Measurements from ENCODE around the gene CACNA1C. TPM values are rescaled to one million over a fixed set of nuclear protein-coding genes. Genes with fewer than 3 reads are reported as not detected.

Gene CACNA1C
- total and polyA plus RNA-seq, 4 donors, result 14.8 to 22.2 (median 18.3) TPM

- H3K27ac ChIP-seq (ENCODE audit: low read depth, low read length), result no peak overlapping the region
- H3K4me3 ChIP-seq (ENCODE audit: low read depth, low read length), result no peak overlapping the region
- no peaks in the 10 kb centered on the region for H3K4me1 ChIP-seq (ENCODE audit: control insufficient read depth, insufficient read depth, low read length)
- no peaks in the 10 kb centered on the region for H3K9me3 ChIP-seq (ENCODE audit: control insufficient read depth, insufficient read depth, low read length)
- 90% methylated on average over 17 of the region's 17 CpGs for WGBS (ENCODE audit: insufficient coverage)
- no peak for DNase-seq (ENCODE audit: low read depth in 4 of 6, low spot score in 6 of 6)
- H3K27me3 ChIP-seq (ENCODE audit: control insufficient read depth, insufficient read depth, low read length), result no peaks in the 10 kb centered on the region
- H3K36me3 ChIP-seq (ENCODE audit: control insufficient read depth, insufficient read depth, low read length), result peaks cover 56% of the 10 kb centered on the region
These were observed 616.0 kb downstream of the CACNA1C start for GRCh38 chr12:2668816-2669215.

- peaks cover 62% of the 10 kb centered on the region for H3K36me3 ChIP-seq (ENCODE audit: control insufficient read depth, insufficient read depth, low read length)
- 90% methylated on average over 6 of the region's 8 CpGs for WGBS (ENCODE audit: insufficient coverage)
These were observed 616.8 kb downstream of the CACNA1C start for GRCh38 chr12:2669560-2669959.

GRCh38 chr12:2672863-2673262 lies 620.1 kb downstream of the CACNA1C start:
- 95% methylated on average over 8 of the region's 10 CpGs for WGBS (ENCODE audit: insufficient coverage)
- no peak overlapping the region for H3K4me3 ChIP-seq (ENCODE audit: low read depth, low read length)
- DNase-seq (ENCODE audit: low read depth in 4 of 6, low spot score in 6 of 6), result no peak

More at GRCh38 chr12:2669560-2669959, 616.8 kb downstream of the CACNA1C start:
- H3K4me3 ChIP-seq (ENCODE audit: low read depth, low read length), result no peak overlapping the region
- H3K9me3 ChIP-seq (ENCODE audit: control insufficient read depth, insufficient read depth, low read length), result no peaks in the 10 kb centered on the region
- no peaks in the 10 kb centered on the region for H3K4me1 ChIP-seq (ENCODE audit: control insufficient read depth, insufficient read depth, low read length)
- H3K27me3 ChIP-seq (ENCODE audit: control insufficient read depth, insufficient read depth, low read length), result no peaks in the 10 kb centered on the region
- DNase-seq (ENCODE audit: low read depth in 4 of 6, low spot score in 6 of 6), result no peak
- H3K27ac ChIP-seq (ENCODE audit: low read depth, low read length), result no peak overlapping the region

GRCh38 chr12:2673966-2674810 lies 621.4 kb downstream of the CACNA1C start:
- Histone ChIP-seq H3K27me3 (ENCODE audit: control insufficient read depth, insufficient read depth, low read length) (no peaks in the 10 kb centered on the region), H3K4me1 (ENCODE audit: control insufficient read depth, insufficient read depth, low read length) (no peaks in the 10 kb centered on the region), H3K9me3 (ENCODE audit: control insufficient read depth, insufficient read depth, low read length) (no peaks in the 10 kb centered on the region), H3K27ac (ENCODE audit: low read depth, low read length) (no peak overlapping the region), H3K4me3 (ENCODE audit: low read depth, low read length) (no peak overlapping the region), H3K36me3 (ENCODE audit: control insufficient read depth, insufficient read depth, low read length) (peaks cover 49% of the 10 kb centered on the region)
- DNase-seq (ENCODE audit: low read depth in 4 of 6, low spot score in 6 of 6), result no peak
- WGBS (ENCODE audit: insufficient coverage), result 88% methylated on average over 15 of the region's 18 CpGs

More at GRCh38 chr12:2672863-2673262, 620.1 kb downstream of the CACNA1C start:
- Histone ChIP-seq H3K36me3 (ENCODE audit: control insufficient read depth, insufficient read depth, low read length) (peaks cover 48% of the 10 kb centered on the region), H3K9me3 (ENCODE audit: control insufficient read depth, insufficient read depth, low read length) (no peaks in the 10 kb centered on the region), H3K27ac (ENCODE audit: low read depth, low read length) (no peak overlapping the region), H3K4me1 (ENCODE audit: control insufficient read depth, insufficient read depth, low read length) (no peaks in the 10 kb centered on the region), H3K27me3 (ENCODE audit: control insufficient read depth, insufficient read depth, low read length) (no peaks in the 10 kb centered on the region)

- no peaks in the 10 kb centered on the region for H3K9me3 ChIP-seq (ENCODE audit: control insufficient read depth, insufficient read depth, low read length)
- DNase-seq (ENCODE audit: low read depth in 4 of 6, low spot score in 6 of 6), result no peak
- H3K27me3 ChIP-seq (ENCODE audit: control insufficient read depth, insufficient read depth, low read length), result no peaks in the 10 kb centered on the region
- 96% methylated on average over 6 of the region's 6 CpGs for WGBS (ENCODE audit: insufficient coverage)
- H3K4me3 ChIP-seq (ENCODE audit: low read depth, low read length), result no peak overlapping the region
- no peak overlapping the region for H3K27ac ChIP-seq (ENCODE audit: low read depth, low read length)
- no peaks in the 10 kb centered on the region for H3K4me1 ChIP-seq (ENCODE audit: control insufficient read depth, insufficient read depth, low read length)
- H3K36me3 ChIP-seq (ENCODE audit: control insufficient read depth, insufficient read depth, low read length), result peaks cover 52% of the 10 kb centered on the region
These were observed 623.0 kb downstream of the CACNA1C start for GRCh38 chr12:2675776-2676175.

- Histone ChIP-seq H3K4me3 (ENCODE audit: low read depth, low read length) (no peak overlapping the region), H3K9me3 (ENCODE audit: control insufficient read depth, insufficient read depth, low read length) (no peaks in the 10 kb centered on the region), H3K27me3 (ENCODE audit: control insufficient read depth, insufficient read depth, low read length) (no peaks in the 10 kb centered on the region), H3K27ac (ENCODE audit: low read depth, low read length) (no peak overlapping the region), H3K36me3 (ENCODE audit: control insufficient read depth, insufficient read depth, low read length) (peaks cover 54% of the 10 kb centered on the region), H3K4me1 (ENCODE audit: control insufficient read depth, insufficient read depth, low read length) (no peaks in the 10 kb centered on the region)
- WGBS (ENCODE audit: insufficient coverage), result 88% methylated on average over 18 of the region's 20 CpGs
- no peak for DNase-seq (ENCODE audit: low read depth in 4 of 6, low spot score in 6 of 6)
These were observed 624.5 kb downstream of the CACNA1C start for GRCh38 chr12:2677142-2677880.

GRCh38 chr12:2678426-2678825 lies 625.6 kb downstream of the CACNA1C start:
- no peak for DNase-seq (ENCODE audit: low read depth in 4 of 6, low spot score in 6 of 6)
- 65% methylated on average over 7 of the region's 11 CpGs for WGBS (ENCODE audit: insufficient coverage)
- H3K4me3 ChIP-seq (ENCODE audit: low read depth, low read length), result no peak overlapping the region
- H3K27ac ChIP-seq (ENCODE audit: low read depth, low read length), result no peak overlapping the region
- H3K36me3 ChIP-seq (ENCODE audit: control insufficient read depth, insufficient read depth, low read length), result peaks cover 58% of the 10 kb centered on the region
- H3K4me1 ChIP-seq (ENCODE audit: control insufficient read depth, insufficient read depth, low read length), result no peaks in the 10 kb centered on the region
- H3K27me3 ChIP-seq (ENCODE audit: control insufficient read depth, insufficient read depth, low read length), result no peaks in the 10 kb centered on the region
- no peaks in the 10 kb centered on the region for H3K9me3 ChIP-seq (ENCODE audit: control insufficient read depth, insufficient read depth, low read length)

- Histone ChIP-seq H3K4me3 (ENCODE audit: low read depth, low read length) (no peak overlapping the region), H3K4me1 (ENCODE audit: control insufficient read depth, insufficient read depth, low read length) (no peaks in the 10 kb centered on the region), H3K36me3 (ENCODE audit: control insufficient read depth, insufficient read depth, low read length) (peaks cover 59% of the 10 kb centered on the region), H3K27ac (ENCODE audit: low read depth, low read length) (no peak overlapping the region), H3K27me3 (ENCODE audit: control insufficient read depth, insufficient read depth, low read length) (no peaks in the 10 kb centered on the region), H3K9me3 (ENCODE audit: control insufficient read depth, insufficient read depth, low read length) (no peaks in the 10 kb centered on the region)
- 96% methylated on average over 30 of the region's 33 CpGs for WGBS (ENCODE audit: insufficient coverage)
- DNase-seq (ENCODE audit: low read depth in 4 of 6, low spot score in 6 of 6), result no peak
These were observed 626.5 kb downstream of the CACNA1C start for GRCh38 chr12:2679068-2679815.

- no peak for DNase-seq (ENCODE audit: low read depth in 4 of 6, low spot score in 6 of 6)
- H3K9me3 ChIP-seq (ENCODE audit: control insufficient read depth, insufficient read depth, low read length), result no peaks in the 10 kb centered on the region
- no peaks in the 10 kb centered on the region for H3K4me1 ChIP-seq (ENCODE audit: control insufficient read depth, insufficient read depth, low read length)
- no peak overlapping the region for H3K27ac ChIP-seq (ENCODE audit: low read depth, low read length)
- peaks cover 54% of the 10 kb centered on the region for H3K36me3 ChIP-seq (ENCODE audit: control insufficient read depth, insufficient read depth, low read length)
- no peak overlapping the region for H3K4me3 ChIP-seq (ENCODE audit: low read depth, low read length)
- no peaks in the 10 kb centered on the region for H3K27me3 ChIP-seq (ENCODE audit: control insufficient read depth, insufficient read depth, low read length)
- WGBS (ENCODE audit: insufficient coverage), result 80% methylated on average over 16 of the region's 18 CpGs
These were observed 627.3 kb downstream of the CACNA1C start for GRCh38 chr12:2679816-2680675.
